Body of pancreas (tissue), 4 donors: ENCODE data around the gene FOXB1. TPM values are rescaled to one million over a fixed set of nuclear protein-coding genes. Genes with fewer than 3 reads are reported as not detected.

ENCODE experiments used
- ATAC-seq: fragments of 150-250 bp; one replicate; pipeline ENCODE4 v1.9.1; 2016
- DNase-seq, 4 donors: peaks; one replicate each; pipeline ENCODE4 v3.0.0-alpha.2; 2019
- H3K27ac ChIP-seq, 4 donors: fragments of 200-600 bp; sonication (generic); 1 replicate in 3 of 4; 2 replicates in 1 of 4; pipeline versions ENCODE4 v1.5.1 to v1.6.1; 2016 to 2019; ENCODE audit warnings: mild to moderate bottlenecking in 1 of 4, mixed read lengths in 1 of 4, moderate library complexity in 1 of 4
- H3K27me3 ChIP-seq, 2 donors: fragments of 200-600 bp; sonication (generic); one replicate each; pipeline ENCODE4 v1.6.0; 2016; ENCODE audit warnings: mild to moderate bottlenecking in 1 of 2
- H3K36me3 ChIP-seq, 2 donors: fragments of 200-600 bp; sonication (generic); replicated peaks in 1 of 2; 2 replicates each; pipeline ENCODE4 v1.5.1; 2016; ENCODE audit warnings: low read depth in 2 of 2; ENCODE audit not compliant: insufficient read depth in 1 of 2
- H3K4me1 ChIP-seq: fragments of 200-600 bp; sonication (generic); one replicate; pipeline ENCODE4 v1.6.0; 2016
- H3K4me3 ChIP-seq, 2 donors: fragments of 200-600 bp; sonication (generic); 1 replicate in 1 of 2; 2 replicates in 1 of 2; pipeline ENCODE4 v1.5.1; 2016 to 2019
- H3K9me3 ChIP-seq, 3 donors: fragments of 200-600 bp; sonication (generic); 1 replicate in 2 of 3; 2 replicates in 1 of 3; pipeline ENCODE4 v1.5.1; 2016
- CTCF ChIP-seq, 7 experiments: fragments of 450-650 bp in 4 of 7; fragments of 200-600 bp in 3 of 7; sonication (generic) in 3 of 7; IDR thresholded peaks; one replicate each; pipeline ENCODE4 v1.5.1; 2016 to 2019; ENCODE audit warnings: antibody characterized with exemption in 7 of 7
- POLR2A ChIP-seq, 3 donors: fragments of 450-650 bp; IDR thresholded peaks; one replicate each; pipeline ENCODE4 v1.6.1; 2016; ENCODE audit warnings: antibody characterized with exemption in 3 of 3, mild to moderate bottlenecking in 2 of 3
- WGBS, 2 donors: methylation state at CpG; one replicate each; pipeline ENCODE4 v1.1.5; 2017; 5-methylcytosine and 5-hydroxymethylcytosine counted together
- intact Hi-C: fragments of 100-400 bp; cut with DNase I; formaldehyde crosslinking; loops from one replicate; pipeline ENCODE4 v1.15.1; 2023
- total RNA-seq, 2 donors: library from RNA; depleted of rRNA; stranded (reverse); fragments of >200 nt; gene quantifications; one replicate each; pipeline ENCODE4 v1.1.0, GENCODE V29; 2016

FOXB1 gene
- total RNA-seq = not detected

DNA sequence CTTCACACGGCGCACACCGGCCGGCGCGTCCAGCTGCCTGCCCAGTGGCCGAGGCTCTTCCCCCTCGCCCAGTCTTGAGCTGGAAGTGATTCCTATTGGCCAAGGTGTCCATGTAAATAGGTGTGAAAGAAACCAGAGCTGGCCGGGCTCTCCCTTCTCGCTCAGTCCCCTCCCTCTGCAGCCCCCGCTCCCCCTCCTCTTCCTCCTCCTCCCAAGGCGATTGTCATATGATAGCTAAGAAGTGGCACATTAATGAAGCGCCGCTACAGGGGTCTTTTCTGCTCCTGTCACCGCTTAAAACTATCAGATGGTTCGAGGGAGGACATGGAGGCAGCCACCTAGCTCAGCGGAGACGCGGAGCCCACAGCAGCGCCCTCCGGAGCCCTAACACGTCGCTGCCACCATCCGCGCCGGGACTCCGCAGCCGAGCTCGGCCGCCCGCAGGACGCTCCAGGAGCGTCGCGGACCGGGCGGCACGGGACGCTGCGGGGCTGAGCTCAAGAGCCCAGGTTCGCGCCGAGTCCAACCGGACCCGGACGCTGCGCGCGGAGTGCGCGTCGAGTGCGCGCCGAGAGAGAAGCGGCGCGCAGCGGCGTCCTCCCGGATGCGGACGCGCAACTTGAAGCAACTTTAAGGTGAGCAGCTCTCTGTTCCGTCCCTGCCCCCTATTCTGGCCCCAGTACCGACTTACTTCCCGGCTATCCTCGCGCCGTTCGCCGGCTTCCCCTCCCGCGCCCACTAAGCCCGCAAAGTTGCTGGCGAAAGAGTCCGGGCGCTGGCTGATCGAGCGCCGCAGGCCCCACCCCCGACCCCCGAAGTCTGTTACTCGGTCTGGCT is at the start of gene FOXB1:
TSS of gene FOXB1 (plus strand) at position 303 of the 837 bp plus-strand sequence. CDS start 653 bp downstream, outside the sequence.
- Histone ChIP-seq H3K27me3 (peaks cover 0 to 69% of the 10 kb centered on the region in 2 donors), H3K27ac (no peak within 1 kb of the TSS), H3K4me3 (no peak within 1 kb of the TSS), H3K4me1 (peaks cover 44% of the 10 kb centered on the region), H3K9me3 (no peaks in the 10 kb centered on the region), H3K36me3 (no peaks in the 10 kb centered on the region)
- no peak for ATAC-seq
- DNase-seq = peak in 1 of 4 donors; percentile 9
- TF ChIP-seq CTCF (IDR thresholded peaks at IDR 0.05) (no peak), POLR2A (IDR thresholded peaks at IDR 0.05) (no peak)
- 2 to 9% methylated on average over 11 to 81 of the region's 84 CpGs for WGBS, 2 donors
- intact Hi-C loops = no loop called here

DNA sequence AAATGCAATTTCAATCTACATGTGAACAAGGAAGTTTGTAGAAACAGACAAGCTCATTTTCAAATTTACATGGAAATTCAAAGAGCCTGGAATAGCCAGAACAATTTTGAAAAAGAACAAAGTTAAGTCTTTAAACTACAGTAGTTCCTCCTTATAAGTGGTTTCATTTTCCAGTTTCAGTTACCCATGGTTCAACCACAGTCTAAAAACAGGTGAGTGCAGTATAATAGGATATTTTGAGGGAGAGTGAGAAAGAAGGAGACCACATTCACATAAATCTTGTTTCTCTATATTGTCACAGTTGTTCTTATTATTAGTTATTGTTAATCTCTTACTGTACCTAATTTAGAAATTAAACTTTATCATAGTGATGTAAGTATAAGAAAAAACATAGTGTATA is 45.8 kb upstream of the FOXB1 start:
- intact Hi-C loops = no loop called here
- DNase-seq = no peak
- H3K27me3 ChIP-seq = no peaks in the 10 kb centered on the region
- H3K27ac ChIP-seq = no peak overlapping the region
- ATAC-seq = no peak
- peaks cover 6% of the 10 kb centered on the region for H3K4me1 ChIP-seq
- H3K9me3 ChIP-seq = peaks cover 0 to 13% (median 0%) of the 10 kb centered on the region in 3 donors
- no peaks in the 10 kb centered on the region for H3K36me3 ChIP-seq
- no peak for TF ChIP-seq POLR2A (IDR thresholded peaks at IDR 0.05)
- no peak for TF ChIP-seq CTCF (IDR thresholded peaks at IDR 0.05)
- H3K4me3 ChIP-seq = no peak overlapping the region

GRCh38 chr15:59960318-59960717 is 43.8 kb upstream of the FOXB1 start:
- no peak for TF ChIP-seq POLR2A (IDR thresholded peaks at IDR 0.05)
- no peak for TF ChIP-seq CTCF (IDR thresholded peaks at IDR 0.05)
- Histone ChIP-seq H3K36me3 (no peaks in the 10 kb centered on the region), H3K27me3 (no peaks in the 10 kb centered on the region), H3K4me3 (no peak overlapping the region), H3K4me1 (no peaks in the 10 kb centered on the region), H3K27ac (no peak overlapping the region), H3K9me3 (peaks cover 0 to 18% (median 0%) of the 10 kb centered on the region in 3 donors)
- ATAC-seq = no peak
- intact Hi-C loops = no loop called here
- no peak for DNase-seq

GRCh38 chr15:59963322-59963721 is 40.8 kb upstream of the FOXB1 start:
- DNase-seq (no peak), ATAC-seq (no peak)
- no peak overlapping the region for H3K27ac ChIP-seq
- intact Hi-C loops = no loop called here
- H3K27me3 ChIP-seq = no peaks in the 10 kb centered on the region
- TF ChIP-seq POLR2A (IDR thresholded peaks at IDR 0.05) = no peak
- no peak for TF ChIP-seq CTCF (IDR thresholded peaks at IDR 0.05)
- no peak overlapping the region for H3K4me3 ChIP-seq
- H3K36me3 ChIP-seq = no peaks in the 10 kb centered on the region
- 87 to 90% methylated on average over 1 of the region's 1 CpG for WGBS, 2 donors
- H3K9me3 ChIP-seq = peaks cover 0 to 16% (median 0%) of the 10 kb centered on the region in 3 donors
- H3K4me1 ChIP-seq = no peaks in the 10 kb centered on the region

DNA sequence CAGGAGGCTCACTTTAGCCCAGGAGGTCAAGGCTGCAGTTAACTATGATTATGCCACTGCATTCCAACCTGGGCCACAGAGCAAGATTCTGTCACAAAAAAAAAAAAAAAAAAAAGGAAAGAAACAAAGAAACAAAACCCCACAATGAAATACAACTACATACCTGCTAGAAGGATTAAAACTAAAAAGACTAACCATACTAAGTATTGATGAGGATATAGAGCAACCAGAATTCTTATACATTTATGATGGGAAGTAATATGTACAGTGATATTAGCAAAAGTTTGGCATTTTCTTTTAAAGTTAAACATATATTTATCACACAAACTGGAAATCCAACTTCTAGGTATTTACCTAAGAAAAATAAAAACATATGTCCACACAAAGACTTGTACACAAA is 40.2 kb upstream of the FOXB1 start:
- Histone ChIP-seq H3K4me3 (no peak overlapping the region), H3K27ac (no peak overlapping the region), H3K4me1 (no peaks in the 10 kb centered on the region), H3K27me3 (no peaks in the 10 kb centered on the region), H3K36me3 (no peaks in the 10 kb centered on the region), H3K9me3 (peaks cover 0 to 12% (median 0%) of the 10 kb centered on the region in 3 donors)
- intact Hi-C loops = no loop called here
- TF ChIP-seq POLR2A (IDR thresholded peaks at IDR 0.05) (no peak), CTCF (IDR thresholded peaks at IDR 0.05) (no peak)
- DNase-seq (no peak), ATAC-seq (no peak)
